ENCODE data around the gene ZFAND2B. TPM values are rescaled to one million over a fixed set of nuclear protein-coding genes. Genes with fewer than 3 reads are reported as not detected.

Gene ZFAND2B
- total RNA-seq, 1 experiment from 2014 or later: 31.4 TPM

- no peak for ATAC-seq
- Histone ChIP-seq H3K27ac (ENCODE audit: low read depth, low read length) (no peak overlapping the region), H3K4me1 (ENCODE audit: control insufficient read depth in 1 of 2, insufficient read depth in 2 of 2, low read length in 2 of 2) (peaks cover 5 to 16% of the 10 kb centered on the region in 2 experiments; a peak in 3 of 4 replicates), H3K4me2 (ENCODE audit: low read length) (no peak overlapping the region), H4K20me1 (ENCODE audit: insufficient read depth) (no peaks in the 10 kb centered on the region), H3K9me3 (ENCODE audit: control insufficient read depth in 1 of 2, insufficient read depth in 1 of 2, low read depth in 1 of 2, low read length in 2 of 2) (no peaks in the 10 kb centered on the region), H3K27me3 (ENCODE audit: insufficient read depth, low read length) (no peaks in the 10 kb centered on the region), H3K79me2 (ENCODE audit: insufficient read depth, low read length) (no peaks in the 10 kb centered on the region), H3K36me3 (ENCODE audit: control insufficient read depth in 1 of 2, insufficient read depth in 2 of 2, low read length in 2 of 2) (no peaks in the 10 kb centered on the region), H2AFZ (ENCODE audit: low read depth, low read length, poor library complexity, severe bottlenecking) (no peak overlapping the region), H3K9ac (ENCODE audit: low read length) (no peak overlapping the region), H3K9me2 (ENCODE audit: insufficient read depth) (no peaks in the 10 kb centered on the region), H3K4me3 (replicated peaks in 1 of 2; ENCODE audit: low read depth in 1 of 2, low read length in 2 of 2) (no peak overlapping the region)
- no TSS peak for BruUV-seq (replicated peaks)
- intact Hi-C loops (cut with micrococcal nuclease): no loop called here
- TF ChIP-seq POLR2A (IDR thresholded peaks at IDR 0.05; ENCODE audit: borderline replicate concordance, extremely low read depth, insufficient read depth, insufficient read length): no peak
- TF ChIP-seq JUND (IDR thresholded peaks at IDR 0.05): no peak
- no peak for TF ChIP-seq CTCF (IDR thresholded peaks at IDR 0.05 in 2 of 3, conservative IDR thresholded peaks at IDR 0.05 in 1 of 3; ENCODE audit: borderline replicate concordance in 1 of 3, insufficient read depth in 1 of 3, low read depth in 2 of 3, low read length in 2 of 3)
- no peak for TF ChIP-seq ZBTB33 (IDR thresholded peaks at IDR 0.05; ENCODE audit: extremely low read depth, insufficient replicate concordance, low read length)
- TF ChIP-seq ELF1 (IDR thresholded peaks at IDR 0.05; ENCODE audit: borderline replicate concordance, low read depth): no peak
- TF ChIP-seq ATF3 (IDR thresholded peaks at IDR 0.05): no peak
- CTCF ChIA-PET: interaction anchor here (1.4 to 1.9 kb wide), 2 partner anchors 115 to 132 kb away, joined by 3 to 6 read pairs; no protein-coding TSS in a partner anchor
- RAD21 ChIA-PET (ENCODE audit: low non-redundant PET in 1 of 2, low total read pairs in 2 of 2, uncharacterized antibody in 2 of 2, unreplicated experiment in 2 of 2): no interaction called here
- no peak for DNase-seq (ENCODE audit: low read depth, low spot score)
- POLR2A ChIA-PET: no interaction called here
These were observed 43.4 kb upstream of the ZFAND2B start for GRCh38 chr2:219163156-219163555.
